Spleen (tissue), 7 donors: ENCODE results near the gene RDX.

Experiments
- POLR2A ChIP-seq, 3 donors: fragments of 450-650 bp; IDR thresholded peaks; one replicate each; pipeline ENCODE4 v1.5.1; 2017; ENCODE audit warnings: antibody characterized with exemption in 3 of 3, mild to moderate bottlenecking in 1 of 3
- POLR2AphosphoS5 ChIP-seq, 3 donors: sonication (generic); formaldehyde crosslinking; IDR thresholded peaks; one replicate each; pipeline ENCODE4 v1.5.1; 2017; ENCODE audit warnings: antibody characterized with exemption in 3 of 3
- TF ChIP-seq, protein P1 (sequence below), 11 experiments: fragments of 200-600 bp in 7 of 11; fragments of 450-650 bp in 4 of 11; sonication (generic) in 4 of 11; IDR thresholded peaks in 8 of 11; conservative IDR thresholded peaks in 3 of 11; 1 replicate in 7 of 11; 2 replicates in 4 of 11; pipeline versions ENCODE4 v1.4.0 to v1.8.0; 2016 to 2021; ENCODE audit warnings: antibody characterized with exemption in 11 of 11, inconsistent platforms in 4 of 11, mild to moderate bottlenecking in 1 of 11
- donor health status: DM: no; HTN: no; CAD: no; lungs with moderate emphysema.
- donor health status: DM: no; HTN: no; CAD: no.
- donor health status: DM: no; HTN: no; CAD: no.

DNA sequence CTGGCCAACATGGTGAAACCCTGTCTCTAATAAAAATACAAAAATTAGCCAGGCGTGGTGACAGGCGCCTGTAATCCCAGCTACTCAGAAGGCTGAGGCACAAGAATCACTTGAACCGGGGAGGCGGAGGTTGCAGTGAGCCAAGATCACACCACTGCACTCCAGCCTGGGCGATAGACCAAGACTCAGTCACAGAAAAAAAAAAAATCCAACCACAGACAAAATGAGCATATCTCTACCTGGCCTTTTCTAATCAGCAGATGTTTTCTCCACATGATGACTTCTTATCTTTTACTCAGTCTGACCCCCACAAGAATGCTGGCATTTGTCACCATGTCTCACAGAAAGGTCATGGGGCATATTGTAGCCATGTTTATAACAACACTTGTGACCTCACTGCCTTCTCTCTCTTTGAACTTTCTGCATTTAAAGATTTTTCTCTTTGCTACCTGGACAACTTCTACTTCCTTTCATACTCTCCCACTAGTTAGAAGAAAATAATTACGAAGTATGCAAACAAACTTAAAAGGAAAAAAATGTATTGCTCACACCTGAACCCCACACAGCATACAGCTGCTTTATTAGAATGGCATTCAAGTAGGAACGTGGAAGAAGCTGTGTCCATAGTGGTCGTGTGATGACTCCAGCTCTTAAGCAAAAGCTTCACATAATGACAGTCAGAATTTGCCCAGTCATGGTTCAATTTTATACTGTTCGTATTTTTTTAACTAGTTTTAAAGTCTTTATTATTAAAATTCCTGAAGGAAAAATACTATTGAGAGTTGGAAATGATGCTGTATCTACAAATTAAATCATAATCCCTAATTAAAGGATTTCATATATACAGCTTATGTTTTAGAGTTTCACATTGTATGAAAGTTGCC, 137.9 kb downstream of the RDX start:
- TF ChIP-seq, protein P1, sequence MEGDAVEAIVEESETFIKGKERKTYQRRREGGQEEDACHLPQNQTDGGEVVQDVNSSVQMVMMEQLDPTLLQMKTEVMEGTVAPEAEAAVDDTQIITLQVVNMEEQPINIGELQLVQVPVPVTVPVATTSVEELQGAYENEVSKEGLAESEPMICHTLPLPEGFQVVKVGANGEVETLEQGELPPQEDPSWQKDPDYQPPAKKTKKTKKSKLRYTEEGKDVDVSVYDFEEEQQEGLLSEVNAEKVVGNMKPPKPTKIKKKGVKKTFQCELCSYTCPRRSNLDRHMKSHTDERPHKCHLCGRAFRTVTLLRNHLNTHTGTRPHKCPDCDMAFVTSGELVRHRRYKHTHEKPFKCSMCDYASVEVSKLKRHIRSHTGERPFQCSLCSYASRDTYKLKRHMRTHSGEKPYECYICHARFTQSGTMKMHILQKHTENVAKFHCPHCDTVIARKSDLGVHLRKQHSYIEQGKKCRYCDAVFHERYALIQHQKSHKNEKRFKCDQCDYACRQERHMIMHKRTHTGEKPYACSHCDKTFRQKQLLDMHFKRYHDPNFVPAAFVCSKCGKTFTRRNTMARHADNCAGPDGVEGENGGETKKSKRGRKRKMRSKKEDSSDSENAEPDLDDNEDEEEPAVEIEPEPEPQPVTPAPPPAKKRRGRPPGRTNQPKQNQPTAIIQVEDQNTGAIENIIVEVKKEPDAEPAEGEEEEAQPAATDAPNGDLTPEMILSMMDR (IDR thresholded peaks at IDR 0.05 in 8 of 11, conservative IDR thresholded peaks at IDR 0.05 in 3 of 11): no peak
- TF ChIP-seq POLR2A (IDR thresholded peaks at IDR 0.05): no peak
- no peak for TF ChIP-seq POLR2AphosphoS5 (IDR thresholded peaks at IDR 0.05)
